Muscle of leg (tissue), 11 donors: ENCODE measurements around the gene SPTA1. TPM values are rescaled to one million over a fixed set of nuclear protein-coding genes. Genes with fewer than 3 reads are reported as not detected.

Source experiments
- DNase-seq: peaks from one replicate; pipeline ENCODE4 v3.0.0; 2013
- H3K27ac ChIP-seq: one replicate; pipeline ENCODE4 v1.5.1; 2013; ENCODE audit warnings: mild to moderate bottlenecking, low read length, control low read depth
- H3K27me3 ChIP-seq: one replicate; pipeline ENCODE4 v1.6.1; 2013; ENCODE audit warnings: low read length; ENCODE audit not compliant: control insufficient read depth, insufficient read depth
- H3K36me3 ChIP-seq: one replicate; pipeline ENCODE4 v1.6.1; 2013; ENCODE audit warnings: low read length; ENCODE audit not compliant: control insufficient read depth, insufficient read depth
- H3K4me1 ChIP-seq: one replicate; pipeline ENCODE4 v1.6.1; 2013; ENCODE audit warnings: low read length; ENCODE audit not compliant: control insufficient read depth, insufficient read depth
- H3K4me3 ChIP-seq: one replicate; pipeline ENCODE4 v1.5.1; 2013; ENCODE audit warnings: low read length, control low read depth
- H3K9me3 ChIP-seq: replicated peaks from 2 replicates; pipeline ENCODE4 v1.6.1; 2013; ENCODE audit warnings: low read depth, low read length; ENCODE audit not compliant: control insufficient read depth
- WGBS: methylation state at CpG from one replicate; pipeline ENCODE4 v1.1.5; 2013; ENCODE audit warnings: missing lambda C conversion rate; ENCODE audit not compliant: insufficient coverage; 5-methylcytosine and 5-hydroxymethylcytosine counted together
- polyA plus RNA-seq, 8 donors: library from polyadenylated mRNA; unstranded; fragments of 120-200 nt; gene quantifications; one replicate each; pipeline versions ENCODE4 v1.2.1 to v1.2.3, GENCODE V29; 2013; ENCODE audit warnings: inconsistent platforms in 1 of 8, low replicate concordance in 1 of 8; ENCODE audit not compliant: insufficient read length in 8 of 8, insufficient read depth in 1 of 8
- total RNA-seq: library from RNA; stranded (reverse); fragments of 120-200 nt; gene quantifications from one replicate; pipeline ENCODE4 v1.2.4, GENCODE V29; 2013

Gene SPTA1
- total and polyA plus RNA-seq, 9 donors = 0.99 to 5.6 (median 2.3) TPM

DNA sequence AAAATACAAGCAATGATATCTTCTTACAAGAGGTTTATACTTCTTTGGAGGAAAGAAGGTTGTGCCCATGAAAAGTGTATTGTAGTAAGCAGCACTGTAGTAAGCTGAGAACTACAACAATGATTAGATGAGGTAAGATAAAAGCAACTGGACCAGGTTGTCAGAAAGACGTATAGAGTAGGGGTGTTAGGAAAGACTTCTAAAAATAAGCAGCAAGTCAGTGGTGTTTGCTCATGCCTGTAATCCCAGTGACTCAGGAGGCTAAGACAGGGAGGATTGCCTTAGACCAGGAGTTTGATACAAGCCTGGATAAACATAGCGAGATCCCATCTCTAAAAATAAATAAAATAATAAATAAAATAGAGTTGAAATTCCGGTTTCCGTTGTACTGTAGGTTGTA, 102.6 kb downstream of the SPTA1 start:
- no CpG with 5 or more reads among the region's 4 CpGs for WGBS
- no peak for DNase-seq
- Histone ChIP-seq H3K36me3 (no peaks in the 10 kb centered on the region), H3K27me3 (no peaks in the 10 kb centered on the region), H3K4me3 (no peak overlapping the region), H3K27ac (no peak overlapping the region), H3K4me1 (no peaks in the 10 kb centered on the region), H3K9me3 (peaks cover 3% of the 10 kb centered on the region)

DNA sequence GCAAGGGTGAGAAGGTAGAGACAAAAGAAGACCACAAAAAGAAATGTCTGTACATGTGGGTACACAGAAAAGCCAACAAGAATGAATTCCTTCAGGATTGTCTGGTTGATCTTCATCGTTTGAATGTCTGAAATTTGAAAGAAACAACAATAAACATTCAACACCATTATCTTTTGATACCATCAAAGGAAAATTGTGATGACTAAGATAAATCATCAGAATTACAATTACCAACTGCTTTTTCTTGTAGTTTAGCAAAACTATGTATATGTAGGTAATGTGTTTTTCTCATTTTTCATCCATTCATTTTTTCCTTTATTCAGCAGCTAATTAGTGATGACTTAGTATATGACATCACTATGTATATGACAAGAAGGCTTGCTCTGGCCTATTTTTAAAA, 106.8 kb downstream of the SPTA1 start, which contains the start of gene OR10X1:
TSS of gene OR10X1 (minus strand) at position 167 of the 400 bp plus-strand sequence. CDS start at position 167, 0 bp downstream.
- no peak within 1 kb of the TSS for H3K4me3 ChIP-seq
- H3K9me3 ChIP-seq = no peaks in the 10 kb centered on the region
- H3K36me3 ChIP-seq = no peaks in the 10 kb centered on the region
- WGBS = no CpG with 5 or more reads among the region's 1 CpG
- H3K27me3 ChIP-seq = no peaks in the 10 kb centered on the region
- no peak for DNase-seq
- no peak within 1 kb of the TSS for H3K27ac ChIP-seq
- no peaks in the 10 kb centered on the region for H3K4me1 ChIP-seq

DNA sequence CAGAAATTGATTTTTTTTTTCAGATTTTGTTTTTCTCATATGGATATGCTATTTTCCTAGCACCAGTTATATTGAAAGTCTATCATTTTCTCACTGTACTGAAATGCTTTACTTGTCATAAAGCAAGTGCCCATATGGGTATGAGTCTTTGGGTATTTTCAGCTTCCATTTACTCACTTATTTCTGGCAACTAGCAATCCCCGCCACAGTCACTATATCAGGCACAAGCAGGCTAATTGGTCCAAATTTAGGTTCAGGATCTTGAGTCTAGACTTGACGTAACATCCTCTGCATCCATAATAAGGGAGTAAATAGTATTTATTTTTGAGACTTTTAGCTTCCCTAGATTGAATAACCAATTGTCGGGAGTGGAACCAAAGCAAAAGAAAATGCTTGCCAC, 109.0 kb downstream of the SPTA1 start:
- DNase-seq = no peak
- Histone ChIP-seq H3K27ac (no peak overlapping the region), H3K9me3 (no peaks in the 10 kb centered on the region), H3K36me3 (no peaks in the 10 kb centered on the region), H3K4me1 (no peaks in the 10 kb centered on the region), H3K4me3 (no peak overlapping the region), H3K27me3 (no peaks in the 10 kb centered on the region)
- WGBS = no CpG with 5 or more reads among the region's 3 CpGs

DNA sequence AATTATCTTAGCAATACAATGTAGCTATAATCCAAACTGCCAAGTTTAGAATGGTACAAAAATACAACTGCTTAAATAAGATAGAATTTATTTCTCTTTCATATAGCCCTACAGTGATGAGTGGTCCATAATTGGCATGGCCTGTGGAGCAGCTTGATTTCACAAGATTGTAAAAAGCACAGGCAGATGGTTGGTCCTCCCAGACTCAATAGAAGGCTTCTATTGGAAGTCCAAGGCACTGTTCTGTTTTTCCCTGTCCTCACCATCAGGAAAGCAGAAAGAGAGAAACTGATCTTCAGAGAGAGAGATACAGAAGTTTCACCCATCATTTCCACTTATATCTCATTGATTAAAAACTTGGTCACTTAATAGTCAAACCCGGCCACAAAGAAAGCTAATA, 114.3 kb downstream of the SPTA1 start:
- no CpG with 5 or more reads among the region's 1 CpG for WGBS
- no peak for DNase-seq
- no peaks in the 10 kb centered on the region for H3K27me3 ChIP-seq
- H3K4me3 ChIP-seq = no peak overlapping the region
- no peaks in the 10 kb centered on the region for H3K36me3 ChIP-seq
- no peak overlapping the region for H3K27ac ChIP-seq
- no peaks in the 10 kb centered on the region for H3K9me3 ChIP-seq
- H3K4me1 ChIP-seq = no peaks in the 10 kb centered on the region

DNA sequence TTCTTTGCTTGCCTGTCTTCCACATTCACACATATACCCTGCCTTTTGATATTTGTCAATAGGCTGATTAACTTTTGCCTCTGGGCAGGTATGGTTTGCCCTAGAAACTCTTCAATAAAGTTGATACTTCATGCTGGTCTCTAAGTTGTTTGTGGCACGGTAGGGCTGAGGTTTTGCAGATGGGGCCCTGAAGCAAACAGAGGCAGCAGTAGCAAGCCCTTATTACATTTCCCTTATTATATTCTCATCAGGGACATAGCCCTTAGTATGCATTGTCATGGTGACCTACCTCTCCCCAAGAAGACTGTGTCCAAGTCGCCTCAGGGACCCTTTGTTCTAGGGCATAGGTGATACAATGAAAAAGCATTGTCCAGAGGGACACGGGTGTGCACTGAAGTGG, 116.0 kb downstream of the SPTA1 start, which contains the start of gene OR6P1:
TSS of gene OR6P1 (minus strand) at position 101 of the 400 bp plus-strand sequence. CDS start 6,976 bp downstream, outside the sequence.
- no peak within 1 kb of the TSS for H3K4me3 ChIP-seq
- H3K27ac ChIP-seq = no peak within 1 kb of the TSS
- H3K27me3 ChIP-seq = no peaks in the 10 kb centered on the region
- WGBS = 83% methylated on average over 1 of the region's 3 CpGs
- no peaks in the 10 kb centered on the region for H3K36me3 ChIP-seq
- H3K9me3 ChIP-seq = no peaks in the 10 kb centered on the region
- no peak for DNase-seq
- no peaks in the 10 kb centered on the region for H3K4me1 ChIP-seq

DNA sequence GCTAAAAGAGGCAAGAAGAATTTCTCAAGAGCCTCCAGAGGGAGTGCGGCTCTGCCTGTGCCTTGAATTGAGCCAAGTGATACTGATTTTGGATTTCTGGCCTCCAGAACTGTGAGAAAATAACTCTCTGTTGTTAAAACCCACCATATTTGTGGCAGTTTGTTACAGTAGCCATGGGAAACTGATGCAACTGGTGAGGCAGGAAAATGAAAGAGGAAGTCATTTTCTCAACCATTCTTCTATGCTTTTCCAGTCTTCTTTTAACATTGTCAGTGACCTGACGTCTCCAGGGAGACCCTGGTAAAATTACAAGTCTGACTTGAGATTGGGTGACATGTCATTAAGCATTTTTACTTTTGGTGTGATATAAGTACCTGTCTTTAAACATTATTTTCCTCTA, 121.9 kb downstream of the SPTA1 start:
- Histone ChIP-seq H3K9me3 (peaks cover 4% of the 10 kb centered on the region), H3K4me3 (no peak overlapping the region), H3K4me1 (no peaks in the 10 kb centered on the region), H3K27ac (no peak overlapping the region), H3K36me3 (no peaks in the 10 kb centered on the region), H3K27me3 (no peaks in the 10 kb centered on the region)
- no CpG with 5 or more reads among the region's 2 CpGs for WGBS
- DNase-seq = peak; percentile 19

DNA sequence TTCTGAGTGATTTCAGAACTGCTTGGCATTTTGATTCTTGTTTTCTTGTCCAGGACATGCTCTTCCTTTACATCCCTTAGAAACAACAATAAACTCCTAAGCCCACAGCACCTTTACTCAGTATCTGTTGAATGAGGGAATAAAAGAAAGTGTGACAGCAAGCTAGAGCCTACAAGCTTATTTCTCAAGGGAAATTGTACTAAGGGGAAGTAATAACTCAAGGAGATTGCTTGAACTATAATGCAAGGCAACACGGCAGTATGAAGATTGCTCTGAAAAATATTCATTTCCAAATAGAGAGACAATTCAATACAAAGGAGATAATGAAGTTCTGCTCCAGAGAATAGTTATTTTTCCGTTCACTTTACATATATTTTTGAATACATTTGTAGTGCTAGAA, 122.7 kb downstream of the SPTA1 start:
- Histone ChIP-seq H3K4me1 (no peaks in the 10 kb centered on the region), H3K27ac (no peak overlapping the region), H3K4me3 (no peak overlapping the region), H3K36me3 (no peaks in the 10 kb centered on the region), H3K9me3 (peaks cover 4% of the 10 kb centered on the region), H3K27me3 (no peaks in the 10 kb centered on the region)
- no CpG with 5 or more reads among the region's 2 CpGs for WGBS
- no peak for DNase-seq

Other genes starting within 250 kb of the SPTA1 start
- gene OR10K1, start 224.9 kb downstream of the SPTA1 start, total RNA-seq = not detected
- gene OR10K1, start 224.9 kb downstream of the SPTA1 start, polyA plus RNA-seq = under 1 TPM in 3 of 8 donors, not detected in 5; 0.03 to 0.10 (median 0.04) TPM
- gene OR10R2, start 214.5 kb downstream of the SPTA1 start, total RNA-seq = not detected
- gene OR10R2, start 214.5 kb downstream of the SPTA1 start, polyA plus RNA-seq = under 1 TPM in 1 of 8 donors, not detected in 7; 0.70 TPM
- gene OR6Y1, start 132.3 kb downstream of the SPTA1 start, total RNA-seq = not detected
- not detected for gene OR6Y1, start 132.3 kb downstream of the SPTA1 start, polyA plus RNA-seq
- not detected for gene OR6P1, start 116.1 kb downstream of the SPTA1 start, total RNA-seq
- not detected for gene OR6P1, start 116.1 kb downstream of the SPTA1 start, polyA plus RNA-seq
- not detected for gene OR10X1, start 106.8 kb downstream of the SPTA1 start, total RNA-seq
- gene OR10X1, start 106.8 kb downstream of the SPTA1 start, polyA plus RNA-seq = not detected
- gene OR10Z1, start 81.4 kb downstream of the SPTA1 start, total RNA-seq = not detected
- gene OR10Z1, start 81.4 kb downstream of the SPTA1 start, polyA plus RNA-seq = under 1 TPM in 5 of 8 donors, not detected in 3; 0.04 to 0.14 (median 0.09) TPM
- gene OR6K2, start 13.9 kb upstream of the SPTA1 start, total RNA-seq = not detected
- not detected for gene OR6K2, start 13.9 kb upstream of the SPTA1 start, polyA plus RNA-seq
- gene OR6K3, start 34.0 kb upstream of the SPTA1 start, total RNA-seq = not detected
- gene OR6K3, start 34.0 kb upstream of the SPTA1 start, polyA plus RNA-seq = not detected
- not detected for gene OR6K6, start 68.0 kb upstream of the SPTA1 start, total RNA-seq
- not detected for gene OR6K6, start 68.0 kb upstream of the SPTA1 start, polyA plus RNA-seq
- not detected for gene OR6N1, start 85.5 kb upstream of the SPTA1 start, total RNA-seq
- gene OR6N1, start 85.5 kb upstream of the SPTA1 start, polyA plus RNA-seq = not detected
- gene OR6N2, start 94.5 kb upstream of the SPTA1 start, total RNA-seq = not detected
- not detected for gene OR6N2, start 94.5 kb upstream of the SPTA1 start, polyA plus RNA-seq
- gene MNDA, start 144.6 kb upstream of the SPTA1 start, total RNA-seq = 2.0 TPM
- gene MNDA, start 144.6 kb upstream of the SPTA1 start, polyA plus RNA-seq = 1 to 10 TPM; 2.8 to 6.4 (median 4.9) TPM
- gene PYHIN1, start 244.8 kb upstream of the SPTA1 start, total RNA-seq = 0.22 TPM
- gene PYHIN1, start 244.8 kb upstream of the SPTA1 start, polyA plus RNA-seq = under 1 TPM in 7 of 8 donors, not detected in 1; 0.06 to 0.32 (median 0.17) TPM